Measurements from ENCODE around the gene GRK2. TPM values are rescaled to one million over a fixed set of nuclear protein-coding genes. Genes with fewer than 3 reads are reported as not detected.
A peak's percentile ranks its signal among the peaks of the same experiment; 100 is the strongest.

The GRK2 gene
- total and polyA plus RNA-seq, 9 of the 15 experiments (the other 6 are each of a cell fraction or from before 2014, with no cell fraction given): 0.24 to 95.8 (median 56.5) TPM

DNA sequence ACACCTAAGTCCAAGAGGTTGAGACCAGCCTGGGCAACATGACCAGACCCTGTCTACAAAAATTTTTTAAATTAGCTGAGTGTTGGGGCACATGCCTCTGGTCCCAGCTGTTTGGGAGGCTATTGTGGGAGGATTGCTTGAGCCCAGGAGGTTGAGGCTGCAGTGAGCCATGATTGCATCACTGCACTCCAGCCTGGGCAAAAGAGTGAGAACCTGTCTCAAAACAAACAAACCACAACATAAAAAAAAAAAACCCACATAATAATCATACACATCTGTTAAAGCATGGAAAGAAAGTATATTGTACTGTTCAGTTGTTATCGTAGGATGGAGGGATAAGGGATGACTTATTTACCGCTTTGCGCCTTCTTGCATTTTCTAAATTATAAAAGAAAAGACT is 35.9 kb upstream of the GRK2 start:
- 94% methylated on average over 3 of the region's 3 CpGs for WGBS (ENCODE audit: insufficient coverage, low coverage, missing lambda C conversion rate)
- no peak for FAIRE-seq

DNA sequence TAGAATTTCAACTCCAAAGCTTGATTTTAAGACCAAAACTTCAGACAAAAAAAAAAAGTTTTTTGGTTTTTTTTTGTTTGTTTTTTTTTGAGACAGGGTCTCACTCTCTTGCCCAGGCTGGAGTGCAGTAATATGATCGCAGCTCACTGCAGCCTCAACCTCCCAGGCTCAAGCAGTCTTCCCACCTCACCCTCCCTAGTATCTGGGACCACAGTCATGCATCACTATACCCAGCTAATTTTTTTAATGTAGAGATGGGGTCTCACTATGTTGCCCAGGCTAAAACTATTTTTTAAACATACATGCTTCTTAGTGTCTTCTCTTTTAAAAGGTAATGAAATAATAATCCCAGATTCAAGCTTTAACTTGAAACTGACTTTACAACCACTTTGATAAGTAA is 35.4 kb upstream of the GRK2 start:
- BruUV-seq (replicated peaks): no TSS peak
- no peaks in the 10 kb centered on the region for H3K4me1 ChIP-seq (replicated peaks in 1 of 2; ENCODE audit: control insufficient read depth in 2 of 2, insufficient read depth in 2 of 2, low read length in 2 of 2)
- ATAC-seq (no peak), FAIRE-seq (no peak), DNase-seq (ENCODE audit: extremely low read depth in 1 of 4, low spot score in 3 of 4) (no peak)
- peak; percentile 97 for TF ChIP-seq ZNF121 (CRISPR knock-in tag; conservative IDR thresholded peaks at IDR 0.05)
- TF ChIP-seq MXI1 (IDR thresholded peaks at IDR 0.05; ENCODE audit: low read depth, low read length): no peak
- TF ChIP-seq MED1 (CRISPR knock-in tag; IDR thresholded peaks at IDR 0.05; ENCODE audit: borderline replicate concordance): no peak
- no peaks in the 10 kb centered on the region for H4K20me1 ChIP-seq (replicated peaks; ENCODE audit: control insufficient read depth, insufficient read depth, low read length)
- no peaks in the 10 kb centered on the region for H3K27me3 ChIP-seq (ENCODE audit: control insufficient read depth in 2 of 2, insufficient read depth in 2 of 2, low read length in 2 of 2)
- intact Hi-C loops (cut with micrococcal nuclease) (no loop called here), in situ Hi-C loops (cut with MboI) (no loop called here)
- H2AFZ ChIP-seq (ENCODE audit: low read depth, low read length): no peak overlapping the region
- H3K27ac ChIP-seq (ENCODE audit: extremely low read depth, low read depth, low read length): no peak overlapping the region
- H3K9ac ChIP-seq (ENCODE audit: insufficient read depth in 1 of 2, low read depth in 2 of 2, low read length in 2 of 2): no peak overlapping the region
- H3K9me3 ChIP-seq (replicated peaks; ENCODE audit: control insufficient read depth, insufficient read depth, low read depth, low read length): no peaks in the 10 kb centered on the region
- 67% methylated on average over 1 of the region's 1 CpG for WGBS (ENCODE audit: insufficient coverage, low coverage, missing lambda C conversion rate)
- H3K36me3 ChIP-seq (ENCODE audit: control insufficient read depth, insufficient read depth, low read length): peaks cover 55% of the 10 kb centered on the region; the same call in 2 of the 3 replicates
- H3K4me2 ChIP-seq (ENCODE audit: insufficient read depth, low read length): no peak overlapping the region
- ChIA-PET CTCF (ENCODE audit: low intra/inter-chr PET ratio) (no interaction called here), POLR2A (no interaction called here)
- no peaks in the 10 kb centered on the region for H3K9me1 ChIP-seq (ENCODE audit: control insufficient read depth, insufficient read depth, low read length)
- no peaks in the 10 kb centered on the region for H3K79me2 ChIP-seq (ENCODE audit: control insufficient read depth, insufficient read depth, low read length)
- no peak overlapping the region for H3K4me3 ChIP-seq

More for the DNA sequence above, 35.9 kb upstream of the GRK2 start:
- Histone ChIP-seq H4K20me1 (replicated peaks; ENCODE audit: control insufficient read depth, insufficient read depth, low read length) (no peaks in the 10 kb centered on the region), H3K9ac (ENCODE audit: insufficient read depth in 1 of 2, low read depth in 2 of 2, low read length in 2 of 2) (no peak overlapping the region), H2AFZ (ENCODE audit: low read depth, low read length) (no peak overlapping the region), H3K4me1 (replicated peaks in 1 of 2; ENCODE audit: control insufficient read depth in 2 of 2, insufficient read depth in 2 of 2, low read length in 2 of 2) (no peaks in the 10 kb centered on the region), H3K4me3 (no peak overlapping the region), H3K79me2 (ENCODE audit: control insufficient read depth, insufficient read depth, low read length) (no peaks in the 10 kb centered on the region), H3K27me3 (ENCODE audit: control insufficient read depth in 2 of 2, insufficient read depth in 2 of 2, low read length in 2 of 2) (no peaks in the 10 kb centered on the region), H3K9me3 (replicated peaks; ENCODE audit: control insufficient read depth, insufficient read depth, low read depth, low read length) (no peaks in the 10 kb centered on the region), H3K9me1 (ENCODE audit: control insufficient read depth, insufficient read depth, low read length) (no peaks in the 10 kb centered on the region), H3K36me3 (ENCODE audit: control insufficient read depth, insufficient read depth, low read length) (peaks cover 54% of the 10 kb centered on the region; the same call in 2 of the 3 replicates), H3K27ac (ENCODE audit: extremely low read depth, low read depth, low read length) (no peak overlapping the region), H3K4me2 (ENCODE audit: insufficient read depth, low read length) (no peak overlapping the region)
- in situ Hi-C loops (cut with MboI) (no loop called here), intact Hi-C loops (cut with micrococcal nuclease) (no loop called here)
- ChIA-PET POLR2A (no interaction called here), CTCF (ENCODE audit: low intra/inter-chr PET ratio) (no interaction called here)
- no TSS peak for BruUV-seq (replicated peaks)
- no peak for TF ChIP-seq NFE2L1 (tag; IDR thresholded peaks at IDR 0.05; ENCODE audit: borderline replicate concordance, low read depth)
- TF ChIP-seq ZFP1 (CRISPR knock-in tag; IDR thresholded peaks at IDR 0.05): no peak
- TF ChIP-seq CEBPG (CRISPR knock-in tag; IDR thresholded peaks at IDR 0.05): 0 out of 2 replicates have a peak, but pooled peaks have one; percentile 36
- TF ChIP-seq CEBPG (tag; conservative IDR thresholded peaks at IDR 0.05 in 1 of 2, IDR thresholded peaks at IDR 0.05 in 1 of 2): peak in 1 of 2 experiments; percentile 74; a peak in 2 of 4 replicates
- TF ChIP-seq TCF7L2 (IDR thresholded peaks at IDR 0.05; ENCODE audit: low read depth, low read length): no peak
- DNase-seq (ENCODE audit: extremely low read depth in 1 of 4, low spot score in 3 of 4): no peak
- ATAC-seq: no peak

Data from K562 (cell line).